ENCODE results near the gene FAM83B. TPM values are rescaled to one million over a fixed set of nuclear protein-coding genes. Genes with fewer than 3 reads are reported as not detected.

Gene FAM83B
- total RNA-seq, 4 donors from 2014 or later: 4.1 TPM; not detected in 3

DNA sequence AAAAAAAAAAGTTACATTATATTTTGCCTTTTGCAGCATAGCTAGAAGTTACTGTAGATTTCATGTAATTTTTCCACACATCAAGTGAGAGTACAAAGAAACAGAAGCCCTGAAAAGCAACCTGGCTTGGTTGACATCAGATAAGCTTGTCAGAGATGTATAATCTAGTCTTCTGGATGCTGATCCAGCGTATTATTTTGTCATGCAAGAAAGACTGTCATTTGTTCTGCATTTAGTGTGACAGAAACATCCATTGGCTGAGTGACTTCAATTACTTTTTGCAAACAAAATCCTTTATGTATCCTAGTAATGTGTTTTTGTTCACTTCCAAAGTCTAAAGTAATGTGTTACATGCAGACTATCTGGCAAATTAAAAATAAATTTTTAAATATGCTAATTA is 75.3 kb downstream of the FAM83B start:
- no peaks in the 10 kb centered on the region for H3K4me1 ChIP-seq
- H3K27ac ChIP-seq: no peak overlapping the region
- TF ChIP-seq CTCF (IDR thresholded peaks at IDR 0.05) (no peak), POLR2A (IDR thresholded peaks at IDR 0.05) (no peak), EP300 (IDR thresholded peaks at IDR 0.05) (no peak), POLR2AphosphoS5 (IDR thresholded peaks at IDR 0.05) (no peak)
- no peaks in the 10 kb centered on the region for H3K36me3 ChIP-seq
- WGBS, 2 donors (ENCODE audit: low coverage in 1 of 2): 70 to 71% methylated on average over 1 of the region's 1 CpG
- ATAC-seq: no peak
- no peaks in the 10 kb centered on the region for H3K9me3 ChIP-seq
- no peak overlapping the region for H3K4me3 ChIP-seq
- no peaks in the 10 kb centered on the region for H3K27me3 ChIP-seq

GRCh38 chr6:54929245-54929909 is 82.8 kb downstream of the FAM83B start:
- ATAC-seq: no peak
- WGBS, 2 donors (ENCODE audit: low coverage in 1 of 2): 8 to 46% methylated on average over 1 of the region's 1 CpG
- no peak overlapping the region for H3K4me3 ChIP-seq
- H3K36me3 ChIP-seq: no peaks in the 10 kb centered on the region
- H3K9me3 ChIP-seq: peaks cover 0 to 19% (median 0%) of the 10 kb centered on the region in 3 donors
- H3K4me1 ChIP-seq: no peaks in the 10 kb centered on the region
- H3K27me3 ChIP-seq: no peaks in the 10 kb centered on the region
- no peak overlapping the region for H3K27ac ChIP-seq
- TF ChIP-seq CTCF (IDR thresholded peaks at IDR 0.05): no peak
- no peak for TF ChIP-seq POLR2A (IDR thresholded peaks at IDR 0.05)
- TF ChIP-seq EP300 (IDR thresholded peaks at IDR 0.05): no peak
- TF ChIP-seq POLR2AphosphoS5 (IDR thresholded peaks at IDR 0.05): no peak

- Histone ChIP-seq H3K9me3 (peaks cover 0 to 19% (median 0%) of the 10 kb centered on the region in 3 donors), H3K27ac (no peak overlapping the region), H3K36me3 (no peaks in the 10 kb centered on the region), H3K4me1 (no peaks in the 10 kb centered on the region), H3K4me3 (no peak overlapping the region), H3K27me3 (no peaks in the 10 kb centered on the region)
- TF ChIP-seq EP300 (IDR thresholded peaks at IDR 0.05) (no peak), CTCF (IDR thresholded peaks at IDR 0.05) (no peak), POLR2A (IDR thresholded peaks at IDR 0.05) (no peak), POLR2AphosphoS5 (IDR thresholded peaks at IDR 0.05) (no peak)
- ATAC-seq: no peak
Observed at GRCh38 chr6:54932622-54933021, 86.1 kb downstream of the FAM83B start.

DNA sequence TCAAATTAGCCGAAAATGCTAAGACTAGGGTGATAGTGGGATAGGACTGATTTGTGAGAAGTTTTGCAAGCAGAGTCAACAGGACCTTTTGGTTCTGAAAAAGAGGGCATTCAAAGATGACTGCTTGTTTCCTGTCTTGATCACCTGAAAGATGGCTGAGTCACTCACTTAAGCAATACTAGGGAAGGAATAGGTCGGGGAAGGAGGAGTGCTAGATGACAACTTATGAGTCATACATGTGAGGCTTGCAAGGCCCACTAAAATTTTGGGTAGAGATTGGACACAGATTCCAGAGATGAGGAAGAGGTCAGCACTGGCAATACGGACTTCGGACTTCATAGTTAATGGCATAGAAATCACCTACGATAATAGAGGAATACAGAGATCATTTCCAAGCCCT is 89.2 kb downstream of the FAM83B start:
- WGBS, 2 donors (ENCODE audit: low coverage in 1 of 2): 82 to 93% methylated on average over 5 of the region's 5 CpGs

More for the DNA sequence above, 89.2 kb downstream of the FAM83B start:
- Histone ChIP-seq H3K4me3 (no peak overlapping the region), H3K36me3 (no peaks in the 10 kb centered on the region), H3K27ac (no peak overlapping the region), H3K4me1 (no peaks in the 10 kb centered on the region), H3K27me3 (no peaks in the 10 kb centered on the region), H3K9me3 (peaks cover 0 to 19% (median 0%) of the 10 kb centered on the region in 3 donors)
- TF ChIP-seq EP300 (IDR thresholded peaks at IDR 0.05) (no peak), CTCF (IDR thresholded peaks at IDR 0.05) (no peak), POLR2A (IDR thresholded peaks at IDR 0.05) (no peak), POLR2AphosphoS5 (IDR thresholded peaks at IDR 0.05) (no peak)
- ATAC-seq: no peak
